B cell (primary cell): ENCODE data around the gene PWWP2B.

ENCODE experiments used
- CTCF ChIP-seq: fragments of 200-600 bp; IDR thresholded peaks from one replicate; pipeline ENCODE4 v1.8.0; 2022; ENCODE audit warnings: antibody characterized with exemption, mild to moderate bottlenecking
- EZH2 ChIP-seq: IDR thresholded peaks from 2 replicates; pipeline ENCODE4 v1.6.1; 2012; ENCODE audit warnings: borderline replicate concordance, low read depth, mild to moderate bottlenecking, moderate library complexity, low read length; ENCODE audit not compliant: insufficient read depth, poor library complexity, severe bottlenecking

GRCh38 chr10:132354356-132355094 lies 42.5 kb upstream of the PWWP2B start:
- TF ChIP-seq CTCF (no peak), EZH2 (no peak)
